ENCODE measurements around the gene DDX54. TPM values are rescaled to one million over a fixed set of nuclear protein-coding genes. Genes with fewer than 3 reads are reported as not detected.

Gene DDX54
- total RNA-seq, 1 donor from 2014 or later = 53.5 TPM

GRCh38 chr12:113112043-113112899, 73.0 kb downstream of the DDX54 start:
- no peaks in the 10 kb centered on the region for H3K79me2 ChIP-seq (ENCODE audit: insufficient read depth, low read length)
- FAIRE-seq = no peak
- no peak for TF ChIP-seq CTCF (IDR thresholded peaks at IDR 0.05; ENCODE audit: insufficient read depth, low read depth, low read length)
- no peak for TF ChIP-seq EZH2 (IDR thresholded peaks at IDR 0.05; ENCODE audit: insufficient read depth, low read length)
- H3K27me3 ChIP-seq (ENCODE audit: insufficient read depth, low read length) = peaks cover 8% of the 10 kb centered on the region
- H3K9me3 ChIP-seq (ENCODE audit: insufficient read depth, low read depth, low read length) = no peaks in the 10 kb centered on the region
- no peaks in the 10 kb centered on the region for H3K36me3 Mint-ChIP-seq (ENCODE audit: low read depth, unreplicated experiment)
- H3K36me3 ChIP-seq (ENCODE audit: insufficient read depth, low read length) = no peaks in the 10 kb centered on the region
- no peak overlapping the region for H3K4me2 ChIP-seq (ENCODE audit: low read length)
- no peaks in the 10 kb centered on the region for H3K4me1 ChIP-seq (ENCODE audit: insufficient read depth, low read length)
- no peak overlapping the region for H3K9ac ChIP-seq (ENCODE audit: low read length)
- no peak overlapping the region for H3K27ac Mint-ChIP-seq (ENCODE audit: unreplicated experiment)
- H3K9me3 Mint-ChIP-seq (ENCODE audit: unreplicated experiment) = peaks cover 1% of the 10 kb centered on the region
- H3K4me3 ChIP-seq (ENCODE audit: insufficient read depth, low read depth, low read length) = no peak overlapping the region
- peaks cover 51% of the 10 kb centered on the region for H3K27me3 Mint-ChIP-seq (ENCODE audit: low read depth, unreplicated experiment)
- no peaks in the 10 kb centered on the region for H3K4me1 Mint-ChIP-seq (ENCODE audit: low read depth, unreplicated experiment)
- H2AFZ ChIP-seq (ENCODE audit: low read depth, low read length) = no peak overlapping the region
- no peaks in the 10 kb centered on the region for H4K20me1 ChIP-seq (ENCODE audit: insufficient read depth, low read length)
- no peak overlapping the region for H3K27ac ChIP-seq (ENCODE audit: low read depth, low read length)
- no peak for DNase-seq (ENCODE audit: low read depth)
- H3K4me3 Mint-ChIP-seq (ENCODE audit: unreplicated experiment) = no peak overlapping the region

GRCh38 chr12:113111247-113111646, 74.0 kb downstream of the DDX54 start:
- Histone ChIP-seq H3K36me3 (ENCODE audit: insufficient read depth, low read length) (no peaks in the 10 kb centered on the region), H3K9ac (ENCODE audit: low read length) (no peak overlapping the region), H3K4me1 (ENCODE audit: insufficient read depth, low read length) (no peaks in the 10 kb centered on the region), H3K4me2 (ENCODE audit: low read length) (no peak overlapping the region), H4K20me1 (ENCODE audit: insufficient read depth, low read length) (no peaks in the 10 kb centered on the region), H3K27ac (ENCODE audit: low read depth, low read length) (no peak overlapping the region), H3K9me3 (ENCODE audit: insufficient read depth, low read depth, low read length) (no peaks in the 10 kb centered on the region), H3K27me3 (ENCODE audit: insufficient read depth, low read length) (peaks cover 8% of the 10 kb centered on the region), H3K4me3 (ENCODE audit: insufficient read depth, low read depth, low read length) (no peak overlapping the region), H3K79me2 (ENCODE audit: insufficient read depth, low read length) (no peaks in the 10 kb centered on the region), H2AFZ (ENCODE audit: low read depth, low read length) (no peak overlapping the region)
- Mint-ChIP-seq H3K4me1 (ENCODE audit: low read depth, unreplicated experiment) (no peaks in the 10 kb centered on the region), H3K27me3 (ENCODE audit: low read depth, unreplicated experiment) (peaks cover 59% of the 10 kb centered on the region), H3K9me3 (ENCODE audit: unreplicated experiment) (no peaks in the 10 kb centered on the region), H3K4me3 (ENCODE audit: unreplicated experiment) (no peak overlapping the region), H3K36me3 (ENCODE audit: low read depth, unreplicated experiment) (no peaks in the 10 kb centered on the region), H3K27ac (ENCODE audit: unreplicated experiment) (no peak overlapping the region)
- no peak for DNase-seq (ENCODE audit: low read depth)
- FAIRE-seq = no peak
- no peak for TF ChIP-seq CTCF (IDR thresholded peaks at IDR 0.05; ENCODE audit: insufficient read depth, low read depth, low read length)
- no peak for TF ChIP-seq EZH2 (IDR thresholded peaks at IDR 0.05; ENCODE audit: insufficient read depth, low read length)

Measured in astrocyte (in vitro differentiated cells and primary cell).